AG09319 (cell line): Measurements from ENCODE around the gene RGSL1.

Experiments used
- DNase-seq: peaks from one replicate; pipeline ENCODE4 v3.0.0-alpha.2; 2010; ENCODE audit warnings: low read depth; ENCODE audit errors: extremely low read depth
- CTCF ChIP-seq: IDR thresholded peaks from 2 replicates; pipeline ENCODE4 v1.5.1; 2011; ENCODE audit warnings: low read depth, mild to moderate bottlenecking, inconsistent platforms, low read length, moderate library complexity

Gene RGSL1

DNA sequence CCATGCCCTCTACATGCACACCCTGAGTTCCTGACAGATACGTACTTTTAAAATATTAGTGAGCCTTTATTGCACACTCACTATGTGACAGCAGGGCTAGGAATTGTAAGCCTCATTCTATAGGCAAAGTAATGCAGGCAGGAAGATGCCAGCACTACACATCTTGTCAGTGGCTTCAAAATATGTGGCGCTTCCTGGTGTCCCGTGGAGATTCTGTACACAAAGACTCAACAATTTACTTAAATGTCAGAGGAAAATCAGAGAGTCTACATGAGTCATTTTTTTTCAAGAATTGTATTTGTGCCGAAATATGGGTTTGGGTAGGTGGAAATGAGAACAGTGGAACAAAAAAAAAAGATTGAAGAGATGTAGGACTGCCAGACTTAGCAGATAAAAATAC is 111.5 kb downstream of the RGSL1 start:
- no peak for DNase-seq
- no peak for TF ChIP-seq CTCF

GRCh38 chr1:182563095-182563494 is 113.1 kb downstream of the RGSL1 start:
- TF ChIP-seq CTCF = no peak
- DNase-seq = no peak

DNA sequence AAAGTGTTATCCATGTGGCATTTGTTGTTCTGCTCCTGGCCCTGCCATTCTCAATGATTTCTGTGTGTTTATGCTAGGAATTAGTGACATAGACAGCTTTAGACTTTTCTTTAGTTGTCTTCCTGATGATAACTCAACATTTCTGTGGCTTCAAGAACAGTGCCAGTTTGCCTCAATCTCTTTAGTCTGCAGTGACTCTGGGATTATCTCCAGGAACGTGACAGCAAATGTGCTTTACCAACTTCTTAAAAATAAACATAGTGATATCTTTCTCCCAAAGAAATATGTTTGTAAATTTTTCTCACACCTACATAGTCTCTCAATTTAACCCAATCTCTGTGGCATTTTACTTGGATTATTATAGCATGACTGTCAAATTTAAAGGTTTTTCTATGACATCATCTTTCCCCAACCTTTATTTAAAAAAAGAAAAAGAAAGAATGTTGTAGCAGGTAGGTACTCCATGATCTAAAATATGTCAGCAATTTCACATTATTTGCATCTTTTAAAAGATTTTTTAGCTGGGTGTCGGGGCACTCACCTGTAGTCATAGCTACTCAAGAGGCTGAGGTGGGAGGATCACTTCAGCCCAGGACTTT is 114.6 kb downstream of the RGSL1 start:
- no peak for DNase-seq
- TF ChIP-seq CTCF = no peak

GRCh38 chr1:182565537-182565936 is 115.6 kb downstream of the RGSL1 start:
- no peak for TF ChIP-seq CTCF
- DNase-seq = no peak

DNA sequence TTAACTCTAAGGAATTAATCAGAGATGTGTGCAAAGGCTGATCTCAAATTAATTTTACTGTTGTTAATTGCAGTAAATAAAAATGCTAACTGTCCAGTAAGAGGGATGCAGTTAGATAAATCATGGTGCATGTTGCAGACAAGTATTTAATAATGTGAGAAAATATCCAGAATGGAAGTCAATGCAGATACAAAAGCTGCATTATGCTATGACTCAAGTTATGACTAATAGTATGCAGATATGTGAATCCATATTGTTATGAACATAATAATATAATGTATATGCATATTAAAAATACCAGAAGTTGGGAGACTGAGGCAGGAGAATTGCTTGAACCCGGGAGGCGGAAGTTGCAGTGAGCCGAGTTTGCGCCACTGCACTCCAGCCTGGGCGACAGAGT is 117.7 kb downstream of the RGSL1 start:
- no peak for TF ChIP-seq CTCF
- no peak for DNase-seq

DNA sequence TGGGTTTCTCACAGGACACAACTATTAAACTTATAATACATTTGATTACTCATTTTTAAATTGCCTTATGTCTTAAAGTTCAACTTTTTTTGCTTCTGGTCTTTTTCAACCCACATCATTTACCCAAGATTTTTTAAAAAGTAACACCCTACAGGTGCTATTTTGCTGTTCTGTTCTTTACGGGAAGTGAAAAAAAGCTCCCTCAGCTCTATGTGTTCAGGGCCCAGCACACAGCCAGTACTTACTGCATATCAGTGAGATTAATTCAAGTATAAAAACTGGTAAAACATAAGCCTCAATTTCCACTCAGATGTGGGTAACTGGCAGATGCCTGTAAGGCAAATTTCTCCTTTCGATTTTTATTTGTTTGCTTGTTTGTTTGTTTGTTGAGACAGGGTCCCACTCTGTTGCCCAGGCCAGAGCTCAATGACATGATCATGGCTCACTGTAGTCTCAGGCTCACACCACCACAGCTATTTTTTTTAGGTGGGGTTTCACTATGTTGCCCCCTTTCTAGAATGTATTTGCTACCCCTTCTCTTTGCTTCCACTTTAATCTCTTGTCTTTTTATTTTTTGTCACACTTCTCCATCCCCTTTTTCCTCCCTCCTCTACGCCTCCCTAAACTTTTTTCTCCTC is 118.8 kb downstream of the RGSL1 start:
- DNase-seq = no peak

More for the DNA sequence above, 118.8 kb downstream of the RGSL1 start:
- no peak for TF ChIP-seq CTCF
